Endothelial cell (in vitro differentiated cells): ENCODE results near the gene ST3GAL5. TPM values are rescaled to one million over a fixed set of nuclear protein-coding genes. Genes with fewer than 3 reads are reported as not detected.
A peak's percentile ranks its signal among the peaks of the same experiment; 100 is the strongest.

Experiments used
- DNase-seq: peaks from one replicate; pipeline ENCODE4 v3.0.0; 2021; ENCODE audit warnings: low spot score
- H3K27ac Mint-ChIP-seq: one replicate; pipeline ENCODE4 v1.8.0; 2021; ENCODE audit warnings: mixed read lengths, inconsistent platforms; ENCODE audit not compliant: unreplicated experiment
- H3K27me3 Mint-ChIP-seq: one replicate; pipeline ENCODE4 v1.8.0; 2021; ENCODE audit warnings: mild to moderate bottlenecking, moderate library complexity, mixed read lengths, inconsistent platforms; ENCODE audit not compliant: unreplicated experiment
- H3K36me3 Mint-ChIP-seq: one replicate; pipeline ENCODE4 v1.8.0; 2021; ENCODE audit warnings: mild to moderate bottlenecking, low read depth, mixed read lengths, inconsistent platforms; ENCODE audit not compliant: unreplicated experiment
- H3K4me1 Mint-ChIP-seq: one replicate; pipeline ENCODE4 v1.8.0; 2021; ENCODE audit warnings: mild to moderate bottlenecking, mixed read lengths, inconsistent platforms; ENCODE audit not compliant: unreplicated experiment
- H3K4me3 Mint-ChIP-seq: one replicate; pipeline ENCODE4 v1.8.0; 2021; ENCODE audit warnings: mild to moderate bottlenecking, mixed read lengths, inconsistent platforms; ENCODE audit not compliant: unreplicated experiment
- H3K9me3 Mint-ChIP-seq: one replicate; pipeline ENCODE4 v1.8.0; 2021; ENCODE audit warnings: mixed read lengths, inconsistent platforms; ENCODE audit not compliant: unreplicated experiment
- CTCF ChIP-seq: fragments of 200-600 bp; sonication (generic); IDR thresholded peaks from one replicate; pipeline ENCODE4 v1.5.0; 2021; ENCODE audit warnings: antibody characterized with exemption; ENCODE audit not compliant: unreplicated experiment
- total RNA-seq: library from RNA; stranded (reverse); fragmentation: NEBNext Ultra II Directional; extraction: Animal tissue kit (Norgen Biotek cat#: 25700); gene quantifications from one replicate; pipeline ENCODE4 v1.2.1, GENCODE V29; 2021; ENCODE audit not compliant: unreplicated experiment

Gene ST3GAL5
- total RNA-seq, 1 donor from 2014 or later = 49.8 TPM

GRCh38 chr2:85801871-85802270, 86.9 kb downstream of the ST3GAL5 start:
- Mint-ChIP-seq H3K27ac (no peak overlapping the region), H3K4me3 (no peak overlapping the region), H3K36me3 (no peaks in the 10 kb centered on the region), H3K4me1 (no peaks in the 10 kb centered on the region), H3K9me3 (no peaks in the 10 kb centered on the region), H3K27me3 (peaks cover 7% of the 10 kb centered on the region)
- DNase-seq = no peak
- no peak for TF ChIP-seq CTCF

- Mint-ChIP-seq H3K4me3 (no peak overlapping the region), H3K27ac (no peak overlapping the region), H3K4me1 (no peaks in the 10 kb centered on the region), H3K36me3 (no peaks in the 10 kb centered on the region), H3K27me3 (peaks cover 7% of the 10 kb centered on the region), H3K9me3 (no peaks in the 10 kb centered on the region)
- DNase-seq = no peak
- no peak for TF ChIP-seq CTCF
These were observed 88.2 kb downstream of the ST3GAL5 start for GRCh38 chr2:85800586-85800985.

GRCh38 chr2:85799215-85799956, 89.4 kb downstream of the ST3GAL5 start:
- peaks cover 8% of the 10 kb centered on the region for H3K27me3 Mint-ChIP-seq
- H3K27ac Mint-ChIP-seq = no peak overlapping the region
- H3K9me3 Mint-ChIP-seq = no peaks in the 10 kb centered on the region
- no peaks in the 10 kb centered on the region for H3K36me3 Mint-ChIP-seq
- H3K4me1 Mint-ChIP-seq = no peaks in the 10 kb centered on the region
- TF ChIP-seq CTCF = no peak
- no peak for DNase-seq
- H3K4me3 Mint-ChIP-seq = no peak overlapping the region

GRCh38 chr2:85797921-85798320, 90.9 kb downstream of the ST3GAL5 start:
- Mint-ChIP-seq H3K9me3 (no peaks in the 10 kb centered on the region), H3K4me3 (no peak overlapping the region), H3K36me3 (no peaks in the 10 kb centered on the region), H3K27ac (no peak overlapping the region), H3K27me3 (peaks cover 6% of the 10 kb centered on the region), H3K4me1 (no peaks in the 10 kb centered on the region)
- DNase-seq = peak; percentile 44
- peak; percentile 24 for TF ChIP-seq CTCF

GRCh38 chr2:85797263-85797660, 91.5 kb downstream of the ST3GAL5 start:
- TF ChIP-seq CTCF = no peak
- Mint-ChIP-seq H3K4me3 (no peak overlapping the region), H3K27ac (no peak overlapping the region), H3K27me3 (peaks cover 6% of the 10 kb centered on the region), H3K9me3 (no peaks in the 10 kb centered on the region), H3K4me1 (no peaks in the 10 kb centered on the region), H3K36me3 (no peaks in the 10 kb centered on the region)
- DNase-seq = no peak
